ENCODE data around the gene TRAPPC6A.

The TRAPPC6A gene

DNA sequence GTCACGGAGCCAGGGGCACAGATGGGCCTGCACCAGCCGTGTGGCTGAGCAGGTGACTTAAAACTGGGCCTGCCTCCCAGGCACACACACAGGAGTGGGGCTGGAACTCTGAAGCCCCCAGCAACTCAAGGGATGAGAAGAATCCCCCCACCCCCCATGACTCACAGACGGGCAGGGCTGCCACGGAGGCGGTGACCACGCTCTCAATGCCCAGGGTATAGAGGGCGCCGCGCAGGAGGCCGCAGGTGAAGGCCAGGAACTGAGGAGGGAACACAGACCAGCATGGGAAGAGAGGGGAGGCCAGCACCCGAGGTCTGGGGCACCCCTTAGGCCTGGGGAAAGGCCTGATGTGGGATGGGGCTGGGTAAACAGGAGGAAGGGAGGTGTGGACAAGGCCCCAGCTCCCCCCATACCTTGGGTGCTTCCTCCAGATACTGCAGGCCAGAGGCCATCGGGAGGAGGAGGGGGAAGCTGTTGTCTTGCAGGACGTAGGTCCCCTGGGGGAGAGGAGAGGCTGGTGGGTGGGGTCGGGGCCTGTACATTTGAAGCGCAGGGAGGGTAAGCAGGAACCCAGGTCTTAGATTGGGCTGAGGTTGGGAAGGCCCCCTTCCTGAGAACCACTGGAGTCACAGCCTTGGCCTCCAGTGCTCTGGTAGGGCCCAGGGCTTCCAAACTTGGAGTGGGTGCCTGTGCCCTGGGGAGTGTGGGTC is 14.1 kb downstream of the TRAPPC6A start:
- DNase-seq (ENCODE audit: low read depth): no peak

DNA sequence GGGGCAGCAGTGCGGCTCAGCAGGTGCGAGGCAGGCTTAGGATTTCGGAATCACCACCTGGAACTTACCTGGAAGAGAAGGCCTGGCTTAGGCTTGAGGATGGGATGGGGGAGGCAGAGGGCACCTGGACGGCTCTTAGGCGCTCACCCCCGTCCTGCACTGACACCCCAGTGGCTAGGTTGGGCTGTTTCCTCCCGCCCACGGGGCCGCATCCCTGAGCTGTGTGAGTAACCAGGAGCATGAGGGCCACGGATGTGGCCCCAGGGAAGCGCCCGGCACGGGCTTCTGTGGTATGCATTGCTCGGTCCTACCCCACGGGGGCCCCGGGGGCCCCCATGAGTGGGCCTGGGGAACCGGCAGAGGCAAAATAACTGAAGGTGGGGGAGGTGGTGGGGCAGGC is 14.9 kb downstream of the TRAPPC6A start:
- no peak for DNase-seq (ENCODE audit: low read depth)

DNA sequence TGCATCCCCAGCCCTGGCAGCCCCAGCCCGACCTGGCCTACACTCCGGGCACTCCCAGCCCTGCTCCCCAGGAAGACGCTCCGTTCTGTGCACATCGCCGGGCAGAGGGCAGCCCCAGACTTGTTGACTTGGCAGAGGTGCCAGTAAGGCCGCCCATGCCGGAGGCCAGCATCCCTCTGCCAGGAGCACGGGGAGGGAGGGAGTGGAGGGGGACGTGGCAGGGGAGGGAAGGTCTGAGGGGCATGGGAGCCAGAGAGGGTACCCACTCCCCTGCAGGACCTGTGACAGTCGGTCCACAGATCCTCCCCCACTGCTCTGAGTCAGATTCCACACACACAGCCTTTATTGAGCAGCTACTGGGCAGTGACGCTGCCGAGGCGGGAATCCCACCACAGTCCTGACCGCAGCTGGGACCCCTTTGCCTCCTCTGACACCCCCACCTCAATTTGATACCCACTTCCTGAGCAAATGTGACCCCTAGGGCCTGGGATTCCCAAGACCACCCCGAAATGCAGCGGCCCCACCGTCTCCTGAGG is 15.4 kb downstream of the TRAPPC6A start:
- DNase-seq (ENCODE audit: low read depth): no peak

DNA sequence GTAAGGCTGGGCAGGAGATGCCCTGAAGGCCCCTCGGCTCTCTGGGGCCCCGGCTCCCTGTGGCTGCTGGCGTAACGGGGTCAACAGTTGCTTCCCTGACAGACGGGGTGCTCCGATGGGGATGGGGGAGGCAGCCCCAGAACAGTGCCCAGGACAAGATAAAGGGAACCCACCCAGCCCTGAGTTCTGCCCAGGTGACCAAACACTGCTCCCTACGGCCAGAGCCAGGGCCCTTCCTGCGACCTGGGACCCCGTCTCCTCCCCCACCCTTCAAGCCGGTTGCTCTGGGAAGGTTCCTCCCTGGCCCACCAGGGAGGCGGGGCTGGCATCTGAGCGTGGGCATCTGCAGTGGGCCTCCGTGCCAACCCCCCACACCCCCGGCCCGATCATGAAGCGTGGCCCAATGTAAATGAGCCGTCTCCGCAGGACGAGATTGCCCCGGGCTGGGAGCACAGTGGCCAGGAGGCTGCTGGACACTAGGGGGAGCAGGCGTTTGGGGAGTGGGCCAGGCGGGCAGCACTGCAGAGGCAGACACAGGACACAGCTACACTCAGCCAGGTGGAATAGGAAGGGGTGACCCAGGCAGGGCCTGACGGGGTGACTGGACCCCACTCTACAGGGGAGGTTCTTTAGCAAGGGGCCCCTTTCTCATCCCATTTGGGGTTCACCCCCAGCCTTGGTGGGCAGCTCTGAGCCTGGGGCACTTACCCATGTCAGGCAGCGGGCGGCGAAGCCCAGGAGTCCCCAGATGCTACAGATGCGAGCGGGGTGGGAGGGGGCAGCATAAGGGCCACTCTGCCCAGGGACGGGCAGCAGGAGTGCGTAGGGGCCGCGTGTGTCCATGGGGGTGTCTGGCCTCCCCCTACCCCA is 16.1 kb downstream of the TRAPPC6A start:
- DNase-seq (ENCODE audit: low read depth): no peak

DNA sequence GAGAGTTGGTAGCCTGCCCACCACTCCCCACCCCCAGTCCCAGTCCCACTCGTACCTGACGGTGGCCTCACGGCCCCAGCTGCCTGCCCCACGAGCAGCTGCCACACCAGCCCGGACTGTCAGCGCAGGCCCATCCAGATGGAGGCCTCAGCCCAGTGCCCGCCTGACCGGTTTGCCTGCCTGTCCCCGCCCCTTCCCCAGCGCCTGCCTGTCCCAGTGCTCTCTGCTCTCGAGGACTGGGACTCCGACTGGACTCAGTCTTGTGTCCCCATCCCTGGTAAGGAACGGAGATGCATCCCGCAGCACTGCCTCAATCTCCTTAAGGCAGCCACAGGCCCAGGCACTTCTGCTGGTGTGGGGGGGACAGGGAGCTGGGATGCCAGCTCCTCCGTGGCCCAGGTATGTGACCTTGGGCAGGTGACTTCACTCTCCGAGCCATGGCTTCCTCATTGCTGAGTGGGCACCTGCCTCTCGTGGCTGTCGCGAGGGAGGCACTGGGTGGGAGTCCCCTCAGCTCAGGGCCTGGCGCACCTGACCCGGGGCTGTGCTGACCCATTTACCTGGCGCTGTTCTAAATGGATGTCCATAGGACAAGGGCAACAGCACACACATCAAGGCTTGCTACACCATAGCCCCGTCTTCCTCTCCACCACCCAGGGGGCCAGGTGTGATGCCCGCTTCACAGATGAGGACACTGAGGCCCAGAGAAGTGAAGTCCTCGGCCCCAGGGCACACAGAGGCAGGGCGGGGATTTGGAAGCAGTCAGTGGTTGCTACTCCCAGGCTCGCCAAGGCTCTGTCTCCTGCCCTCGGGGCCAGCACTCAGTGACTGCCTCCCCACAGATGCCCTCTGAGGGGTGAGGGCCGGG is 16.9 kb downstream of the TRAPPC6A start, which contains the start of gene NKPD1:
Gene NKPD1 (minus strand): TSS at position 113 of the 868 bp plus-strand sequence. CDS start 832 bp downstream, outside the sequence.
- DNase-seq (ENCODE audit: low read depth): no peak

DNA sequence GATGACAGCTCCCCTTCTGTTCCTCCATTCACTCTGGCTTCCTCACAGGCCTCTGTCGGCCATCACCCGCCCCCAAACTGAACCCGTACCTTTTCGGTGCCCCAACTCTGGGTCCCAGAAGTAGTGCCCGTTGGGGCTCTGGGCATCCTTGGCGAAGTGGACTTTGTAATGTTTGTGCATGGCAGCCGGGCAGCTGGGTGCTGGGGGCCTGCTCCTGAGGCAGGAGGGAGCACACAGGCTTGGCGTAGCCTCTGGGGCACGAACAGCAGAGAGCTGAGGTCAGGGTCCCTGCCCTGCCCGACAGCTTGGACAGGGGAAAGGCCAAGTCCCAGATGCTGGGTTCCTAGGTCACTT is 18.1 kb downstream of the TRAPPC6A start:
- no peak for DNase-seq (ENCODE audit: low read depth)

DNA sequence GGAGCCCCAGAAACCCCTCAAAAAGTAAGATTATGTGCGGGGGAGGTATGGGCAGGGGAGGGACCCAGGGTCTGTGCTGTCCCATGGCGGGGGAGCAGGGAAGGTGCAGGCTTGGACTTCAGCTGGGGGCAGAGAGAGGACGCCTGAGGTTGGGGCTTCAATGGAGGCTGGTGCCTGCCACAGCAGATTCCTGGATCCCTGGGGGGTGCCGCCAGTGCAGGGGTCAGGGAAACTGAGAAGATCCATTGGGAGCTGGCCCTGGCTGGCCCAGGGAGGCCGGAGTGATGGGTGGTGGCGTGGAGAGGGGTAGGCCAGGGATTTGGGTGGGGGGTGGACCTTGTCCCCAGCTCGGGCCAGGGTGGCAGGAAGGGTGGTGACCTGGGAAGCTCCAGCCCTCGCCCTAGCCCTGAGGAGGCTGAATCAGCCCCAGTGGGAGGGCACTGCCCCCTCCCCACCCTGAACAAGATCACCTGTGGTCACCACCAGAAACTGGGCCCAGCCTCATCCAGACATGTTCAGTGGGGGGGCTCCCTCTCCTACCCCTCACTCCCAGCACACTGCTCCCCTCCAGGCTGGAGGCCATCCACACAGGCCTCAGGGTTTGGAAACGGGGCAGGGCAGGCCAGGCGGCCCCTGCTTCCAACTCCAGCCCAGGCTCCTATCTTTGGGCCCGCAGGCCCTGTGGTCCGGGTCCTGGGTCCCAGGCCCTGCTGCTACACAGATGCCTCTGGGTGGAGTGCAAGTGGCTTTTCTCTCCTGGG is 18.6 kb downstream of the TRAPPC6A start:
- no peak for DNase-seq (ENCODE audit: low read depth)

DNA sequence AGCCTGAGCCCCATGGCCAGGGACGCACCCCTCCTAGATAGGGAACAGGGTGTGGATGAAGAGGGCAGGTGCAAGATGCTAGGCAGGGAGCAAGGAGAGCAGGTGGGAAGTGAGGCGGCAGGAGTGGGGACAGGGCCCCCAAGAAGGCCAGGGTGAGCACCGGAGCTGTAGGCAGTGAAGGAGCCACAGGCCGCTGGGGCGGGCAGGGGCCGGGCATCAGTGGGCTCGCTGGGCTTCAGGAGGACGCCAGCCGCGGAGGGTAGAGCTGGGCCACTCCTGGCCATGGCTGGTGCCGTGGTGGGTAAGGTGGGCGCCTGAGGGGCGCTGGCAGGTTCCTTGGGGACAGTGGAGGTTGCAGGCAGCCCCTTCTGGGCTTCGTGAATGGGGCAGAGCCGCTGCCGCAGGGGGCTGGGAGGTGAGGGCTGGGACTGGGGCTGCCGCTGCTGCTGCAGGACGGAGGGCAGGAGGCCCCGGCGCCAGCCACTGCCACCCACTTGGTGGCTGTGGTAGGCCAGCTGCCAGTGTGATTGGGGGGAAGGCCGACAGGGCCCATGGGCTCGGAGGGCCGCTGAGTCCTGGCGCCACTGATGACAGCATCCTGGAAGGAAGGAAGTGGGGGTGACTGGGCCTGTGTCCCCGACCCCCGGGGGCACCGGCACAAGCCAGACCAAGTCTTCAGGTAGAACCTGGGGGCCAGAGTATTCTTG is 19.4 kb downstream of the TRAPPC6A start:
- no peak for DNase-seq (ENCODE audit: low read depth)

DNA sequence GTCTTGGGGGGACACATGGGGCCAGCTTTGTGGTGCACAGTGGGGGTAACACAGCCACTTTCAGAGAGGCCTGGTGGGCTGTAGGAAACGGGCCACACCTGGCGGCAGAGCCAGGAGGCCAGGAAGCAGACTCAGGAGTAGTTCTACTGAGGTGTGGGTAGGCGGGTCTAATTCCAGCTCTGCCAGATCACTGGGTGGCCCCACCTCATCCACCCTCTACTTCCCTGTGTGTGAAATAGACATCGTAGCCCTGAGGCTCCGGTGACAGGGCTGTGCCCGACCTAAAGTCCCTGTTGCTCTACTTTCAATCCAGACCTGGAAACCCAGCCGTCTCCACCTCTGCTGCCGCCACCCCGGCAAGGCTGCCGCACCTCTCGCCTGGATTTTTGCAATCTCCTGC is 21.3 kb downstream of the TRAPPC6A start:
- DNase-seq (ENCODE audit: low read depth): no peak

DNA sequence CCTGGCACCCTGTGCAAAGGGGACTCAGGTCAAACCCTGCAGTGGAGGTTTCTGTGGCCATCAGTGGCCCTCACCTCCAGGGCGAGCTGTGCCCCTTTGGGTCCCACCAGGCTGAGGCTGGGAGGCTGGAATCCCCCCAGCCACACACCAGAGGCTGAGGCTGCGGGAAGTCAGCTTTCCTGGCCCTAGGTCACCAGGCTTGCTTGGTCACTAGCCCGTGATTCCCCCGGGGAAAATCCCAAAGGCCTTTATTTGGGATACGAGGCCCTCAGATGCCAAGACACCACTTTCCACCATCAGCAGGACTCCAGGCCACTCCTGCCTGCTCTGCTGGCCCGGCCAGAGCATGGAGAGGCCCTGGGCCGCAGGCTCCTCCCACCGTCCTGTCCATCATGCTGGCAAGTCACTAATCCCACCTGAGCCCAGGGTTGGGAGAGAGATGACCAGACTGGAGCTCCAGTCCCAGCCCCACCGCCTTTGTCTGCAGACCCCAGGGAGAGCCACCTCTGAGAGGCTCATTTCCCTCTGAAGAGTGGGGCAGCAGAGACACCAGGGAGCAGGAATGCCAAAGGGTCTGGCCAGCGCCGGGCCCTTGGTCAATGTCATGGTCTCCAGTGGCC is 21.9 kb downstream of the TRAPPC6A start:
- DNase-seq (ENCODE audit: low read depth): no peak

DNA sequence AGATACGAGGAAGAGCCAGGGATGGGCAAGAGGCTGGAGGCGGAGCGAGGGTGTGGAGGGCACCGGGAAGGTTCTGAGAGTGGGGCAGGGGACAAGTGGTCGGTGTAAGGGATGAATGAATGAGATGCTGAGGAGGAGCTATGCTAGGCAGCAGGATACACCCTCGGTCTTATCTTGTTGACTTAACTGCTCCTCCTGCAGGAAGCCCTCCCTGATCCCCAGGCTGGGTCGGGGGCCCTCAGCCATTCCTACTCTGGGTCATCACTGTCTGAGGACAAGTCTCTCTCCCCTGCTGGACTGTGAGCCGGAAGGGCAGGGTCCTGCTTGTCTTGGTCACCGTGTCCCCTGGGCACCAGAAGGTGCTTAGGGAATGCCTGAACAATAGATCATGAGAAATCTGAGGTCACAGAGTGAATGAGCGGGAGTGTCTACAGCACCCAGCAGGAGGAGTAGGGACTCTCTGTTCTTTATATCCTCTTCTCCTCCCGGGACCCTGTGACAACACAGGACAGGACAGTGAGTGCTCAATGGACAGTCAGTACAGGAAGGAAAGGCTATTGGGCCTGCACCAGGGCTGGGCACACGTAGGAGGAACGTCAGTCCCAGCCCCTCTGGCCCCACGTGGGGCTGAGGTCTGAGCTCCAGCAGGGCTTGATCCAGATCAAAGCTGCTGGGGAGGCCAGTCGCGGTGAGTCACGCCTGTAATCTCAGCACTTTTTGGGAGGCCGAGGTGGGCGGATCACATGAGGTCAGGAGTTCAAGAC is 23.8 kb downstream of the TRAPPC6A start:
- DNase-seq (ENCODE audit: low read depth): no peak

DNA sequence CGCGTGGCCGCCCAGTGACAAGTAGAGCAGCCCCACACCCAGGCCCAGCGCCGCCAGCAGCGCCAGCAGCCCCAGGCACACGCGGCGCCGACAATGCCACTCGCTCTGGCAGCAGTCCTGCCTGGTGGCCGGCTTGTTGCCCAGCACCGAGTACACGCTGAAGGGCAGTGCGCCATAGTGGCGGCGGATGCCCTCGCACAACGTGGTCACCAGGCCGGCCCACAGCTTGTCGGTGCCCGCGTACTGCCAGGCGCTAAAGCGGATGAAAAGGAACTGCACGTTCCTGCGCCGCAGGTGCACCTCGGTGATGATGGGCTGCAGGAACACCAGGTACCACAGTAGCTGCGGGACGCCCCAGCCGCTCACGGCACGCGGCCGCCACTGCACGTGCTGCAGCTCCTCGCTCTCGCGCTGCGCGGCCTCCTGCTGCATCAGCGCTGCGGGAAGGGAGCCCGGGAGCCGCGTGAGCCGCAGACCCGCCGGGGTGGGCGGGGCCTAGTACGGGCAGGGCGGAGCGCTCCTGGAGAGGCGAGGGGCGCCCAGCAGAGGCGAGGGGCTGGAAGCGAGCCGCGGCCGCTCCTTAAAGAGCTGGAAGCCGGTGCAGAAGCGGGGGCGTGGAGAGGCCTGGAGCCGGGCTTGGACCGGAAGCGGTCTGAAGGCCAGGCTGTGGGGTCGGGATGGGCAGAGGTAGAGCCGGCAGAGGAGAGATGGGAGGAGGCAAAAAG is 24.5 kb downstream of the TRAPPC6A start:
- peak; percentile 13 for DNase-seq (ENCODE audit: low read depth)

DNA sequence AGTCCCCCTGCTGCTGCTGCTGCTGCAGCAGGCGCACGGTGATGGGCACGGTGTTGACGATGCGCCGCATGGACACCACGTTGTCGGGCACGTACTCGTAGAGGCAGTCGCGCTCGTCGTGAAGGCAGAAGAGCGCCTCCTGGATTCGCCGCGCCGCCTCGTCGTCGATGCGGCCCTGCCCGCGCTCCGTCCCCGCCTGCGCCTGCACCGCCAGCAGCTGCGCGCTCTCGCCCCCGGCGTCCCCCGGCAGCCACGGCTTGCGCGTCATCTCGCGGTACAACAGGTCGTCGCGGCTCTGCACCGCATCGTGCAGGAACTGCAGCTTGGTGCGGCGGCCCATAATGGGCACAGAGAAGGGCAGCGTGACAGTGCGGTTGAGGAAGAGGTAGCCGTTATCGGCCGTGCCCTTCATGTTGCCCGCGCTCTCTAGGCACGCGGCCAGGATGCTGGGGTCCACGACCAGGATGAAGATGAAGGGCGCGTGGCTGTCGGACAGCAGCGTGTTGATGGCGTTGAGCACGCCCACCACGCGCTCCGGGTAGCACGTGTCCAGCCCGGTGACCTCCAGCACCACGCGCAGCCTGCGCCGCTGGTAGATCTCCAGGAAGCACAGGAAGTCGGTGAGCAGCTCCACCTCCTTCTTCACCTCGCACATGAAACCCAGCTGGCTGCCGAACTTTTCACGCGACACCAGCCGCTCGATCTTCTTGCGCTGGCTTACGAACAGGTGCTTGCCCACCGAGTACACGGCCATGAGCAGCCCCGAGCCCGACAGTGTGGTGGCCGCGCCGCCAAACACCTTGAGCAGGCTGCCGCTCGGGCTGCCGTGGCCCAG is 25.3 kb downstream of the TRAPPC6A start:
- peak; percentile 25 for DNase-seq (ENCODE audit: low read depth)

DNA sequence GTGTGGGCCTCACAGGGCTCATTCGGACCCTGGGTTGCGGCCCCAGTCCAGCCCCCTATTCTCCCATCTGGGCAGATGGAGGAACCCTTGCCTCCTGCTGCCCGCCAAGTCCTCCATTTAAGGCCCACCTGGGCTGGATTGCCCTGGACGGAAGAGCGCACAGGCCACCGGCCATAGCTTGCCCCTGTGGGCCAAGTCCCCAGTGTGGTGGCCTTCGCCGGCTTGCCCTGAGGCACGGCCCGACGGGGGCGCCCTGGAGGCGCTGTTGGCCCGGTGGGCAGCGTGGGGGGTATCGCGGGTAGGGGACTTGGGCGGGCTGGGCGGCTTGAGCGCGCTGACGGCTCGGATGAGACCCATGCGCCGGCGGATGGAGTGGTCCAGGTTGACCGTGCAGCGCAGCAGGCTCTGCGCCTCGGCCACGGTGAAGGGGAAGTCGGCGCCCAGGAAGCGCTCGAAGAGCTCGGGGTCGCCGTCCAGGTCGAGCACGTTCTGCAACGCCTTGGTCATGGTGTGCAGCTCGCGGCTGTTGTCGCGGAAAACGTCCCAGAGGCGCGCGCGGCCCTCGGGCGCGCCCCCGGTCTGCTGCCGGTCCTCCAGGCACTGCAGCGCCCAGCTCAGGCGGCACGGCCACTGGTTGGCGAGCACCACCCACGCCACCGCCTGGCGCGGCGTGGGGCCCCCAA is 26.1 kb downstream of the TRAPPC6A start:
- no peak for DNase-seq (ENCODE audit: low read depth)

DNA sequence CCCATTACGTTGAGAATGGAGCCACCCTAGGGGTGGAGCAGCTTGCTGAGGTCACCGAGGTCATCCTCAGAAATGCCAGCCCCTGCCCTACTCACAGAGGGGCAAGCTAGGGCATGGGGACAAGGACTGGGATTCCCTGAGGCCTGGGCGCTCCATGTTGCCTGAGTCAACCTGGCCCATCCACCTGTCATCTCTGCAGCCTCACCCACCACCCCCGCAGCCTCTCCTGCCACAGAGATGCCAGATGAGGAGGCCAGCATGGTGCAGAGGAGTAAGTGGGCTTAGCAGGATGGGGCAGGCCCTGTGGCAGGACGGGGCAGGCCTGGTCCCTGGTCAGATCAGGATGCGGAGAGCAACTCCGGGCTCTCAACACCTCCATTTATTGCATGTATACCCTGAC is 26.7 kb downstream of the TRAPPC6A start:
- DNase-seq (ENCODE audit: low read depth): no peak

DNA sequence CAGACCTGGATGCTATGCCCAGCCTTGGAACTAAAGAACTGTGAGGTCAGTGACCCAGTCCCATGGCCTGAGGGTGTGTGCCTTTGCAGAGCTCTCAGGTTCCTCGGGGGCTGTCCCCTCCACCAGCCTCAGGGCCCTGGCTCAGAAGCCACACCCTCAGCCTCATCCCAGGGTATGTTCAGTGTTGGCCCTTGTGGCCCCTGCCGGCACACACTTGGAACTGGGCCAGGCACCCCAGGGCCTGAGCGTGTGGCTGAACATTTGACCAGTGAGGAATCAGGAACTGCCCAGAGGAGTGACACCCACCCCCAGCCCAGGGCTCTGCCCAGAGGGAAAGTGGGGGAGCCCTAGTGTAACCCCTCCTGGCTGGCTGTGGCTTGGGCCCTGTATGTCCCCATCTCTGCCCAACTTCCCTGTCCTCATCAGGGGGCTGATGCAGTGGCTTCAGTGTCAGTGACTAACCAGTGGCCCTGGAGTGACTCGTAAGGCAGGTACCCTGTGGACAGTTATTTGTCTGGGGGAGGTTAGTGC is 27.2 kb downstream of the TRAPPC6A start:
- no peak for DNase-seq (ENCODE audit: low read depth)

DNA sequence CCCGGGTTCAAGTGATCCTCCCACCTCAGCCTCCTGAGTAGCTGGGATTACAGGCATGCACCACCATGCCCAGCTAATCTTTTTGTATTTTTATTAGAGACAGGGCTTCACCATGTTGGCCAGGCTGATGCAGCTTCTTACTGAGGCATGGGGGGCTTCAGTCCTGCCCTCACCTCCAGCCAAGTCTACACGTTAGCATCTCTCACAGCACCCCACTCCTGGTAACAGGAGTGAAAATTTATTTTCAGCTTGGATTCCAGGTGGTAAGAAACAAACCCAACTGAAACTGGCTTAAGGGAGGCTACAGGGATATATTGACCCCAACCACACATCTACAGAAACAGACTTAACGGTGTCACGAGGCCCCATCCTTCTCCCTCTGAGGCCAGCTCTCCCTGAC is 27.9 kb downstream of the TRAPPC6A start:
- DNase-seq (ENCODE audit: low read depth): no peak
